Vagina (tissue), 2 donors: ENCODE results near the gene OIT3.

ENCODE experiments used
- POLR2A ChIP-seq, 2 donors: fragments of 450-650 bp; IDR thresholded peaks; one replicate each; pipeline ENCODE4 v1.6.1; 2017; ENCODE audit warnings: antibody characterized with exemption in 2 of 2, mild to moderate bottlenecking in 2 of 2, moderate library complexity in 2 of 2
- TF ChIP-seq, protein P1 (sequence below), 3 experiments: fragments of 450-650 bp in 2 of 3; fragments of 200-600 bp in 1 of 3; sonication (generic) in 1 of 3; IDR thresholded peaks; one replicate each; pipeline ENCODE4 v1.5.1; 2017 to 2019; ENCODE audit warnings: antibody characterized with exemption in 3 of 3, mild to moderate bottlenecking in 2 of 3, moderate library complexity in 2 of 3

DNA sequence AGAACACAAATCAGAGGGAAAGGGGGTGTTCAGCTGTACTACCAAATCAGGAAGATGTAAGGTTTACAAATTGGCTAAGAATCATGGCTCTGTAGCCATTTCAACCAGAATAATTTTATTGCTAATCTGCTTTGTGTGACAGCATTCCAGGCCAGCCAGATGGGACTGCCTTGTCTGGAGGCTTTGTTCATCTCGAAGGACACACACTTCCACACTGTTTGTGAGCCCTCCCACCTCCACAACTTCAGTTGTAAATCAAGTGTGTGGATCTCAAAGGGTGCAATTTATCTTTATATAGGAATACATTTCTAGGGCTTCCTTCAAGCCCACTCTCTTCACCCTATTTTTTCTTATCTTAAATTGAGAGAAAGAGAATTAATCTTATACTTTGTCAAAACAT, 6.9 kb upstream of the OIT3 start:
- TF ChIP-seq POLR2A (IDR thresholded peaks at IDR 0.05): no peak
- TF ChIP-seq, protein P1, sequence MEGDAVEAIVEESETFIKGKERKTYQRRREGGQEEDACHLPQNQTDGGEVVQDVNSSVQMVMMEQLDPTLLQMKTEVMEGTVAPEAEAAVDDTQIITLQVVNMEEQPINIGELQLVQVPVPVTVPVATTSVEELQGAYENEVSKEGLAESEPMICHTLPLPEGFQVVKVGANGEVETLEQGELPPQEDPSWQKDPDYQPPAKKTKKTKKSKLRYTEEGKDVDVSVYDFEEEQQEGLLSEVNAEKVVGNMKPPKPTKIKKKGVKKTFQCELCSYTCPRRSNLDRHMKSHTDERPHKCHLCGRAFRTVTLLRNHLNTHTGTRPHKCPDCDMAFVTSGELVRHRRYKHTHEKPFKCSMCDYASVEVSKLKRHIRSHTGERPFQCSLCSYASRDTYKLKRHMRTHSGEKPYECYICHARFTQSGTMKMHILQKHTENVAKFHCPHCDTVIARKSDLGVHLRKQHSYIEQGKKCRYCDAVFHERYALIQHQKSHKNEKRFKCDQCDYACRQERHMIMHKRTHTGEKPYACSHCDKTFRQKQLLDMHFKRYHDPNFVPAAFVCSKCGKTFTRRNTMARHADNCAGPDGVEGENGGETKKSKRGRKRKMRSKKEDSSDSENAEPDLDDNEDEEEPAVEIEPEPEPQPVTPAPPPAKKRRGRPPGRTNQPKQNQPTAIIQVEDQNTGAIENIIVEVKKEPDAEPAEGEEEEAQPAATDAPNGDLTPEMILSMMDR (IDR thresholded peaks at IDR 0.05): no peak
